Measurements from ENCODE around the gene IL16.

IL16 gene

DNA sequence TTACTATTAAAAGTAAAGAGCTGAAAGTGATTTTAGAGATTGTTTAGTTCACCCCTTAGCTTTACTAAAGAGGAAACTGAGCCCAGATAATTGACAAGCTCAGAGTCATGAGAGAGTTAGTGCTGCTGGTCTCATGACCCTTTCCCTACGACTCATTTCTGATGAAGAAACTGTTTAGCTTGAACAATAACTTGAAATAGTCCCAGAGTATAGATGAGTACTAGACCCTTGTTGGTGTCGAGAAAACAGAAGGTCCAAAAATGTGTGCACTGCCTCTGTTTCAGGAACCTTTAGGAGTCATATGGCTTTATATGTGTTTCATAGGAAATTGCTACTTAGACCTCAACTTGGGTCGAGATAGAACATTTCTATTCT lies 58.2 kb downstream of the IL16 start:
- FAIRE-seq, result no peak
- DNase-seq (ENCODE audit: low spot score), result no peak

DNA sequence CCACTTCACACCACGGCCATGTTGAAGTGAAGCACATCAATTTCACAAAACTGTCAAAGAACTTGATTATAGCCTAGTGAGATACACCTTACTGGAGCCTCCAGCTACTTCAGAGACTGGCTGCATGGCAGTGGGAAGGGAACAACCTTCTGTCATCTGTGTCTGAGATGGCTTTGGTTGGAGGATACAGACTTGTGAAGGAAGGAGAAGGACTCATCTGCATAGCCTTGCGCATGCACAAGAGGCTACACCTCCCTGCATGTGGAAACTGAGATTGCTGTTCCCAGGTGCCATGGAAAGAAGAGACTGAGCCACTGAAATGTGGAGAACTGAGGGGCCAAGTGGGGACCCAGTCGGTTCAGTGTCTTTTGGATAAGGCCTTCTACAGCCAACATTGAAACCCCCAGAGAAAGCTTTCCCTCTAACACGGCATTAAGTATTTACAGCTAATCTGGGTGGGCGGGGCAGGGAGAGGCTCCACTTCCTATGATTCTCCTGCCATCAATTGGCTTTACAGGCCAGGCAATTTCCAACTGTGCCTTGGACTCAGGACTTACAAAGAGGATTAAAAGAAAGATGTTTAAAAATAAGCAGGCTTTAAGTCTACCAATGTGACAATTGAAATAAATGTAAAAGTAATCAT lies 58.8 kb downstream of the IL16 start:
- no peak for FAIRE-seq
- DNase-seq (ENCODE audit: low spot score), result no peak

DNA sequence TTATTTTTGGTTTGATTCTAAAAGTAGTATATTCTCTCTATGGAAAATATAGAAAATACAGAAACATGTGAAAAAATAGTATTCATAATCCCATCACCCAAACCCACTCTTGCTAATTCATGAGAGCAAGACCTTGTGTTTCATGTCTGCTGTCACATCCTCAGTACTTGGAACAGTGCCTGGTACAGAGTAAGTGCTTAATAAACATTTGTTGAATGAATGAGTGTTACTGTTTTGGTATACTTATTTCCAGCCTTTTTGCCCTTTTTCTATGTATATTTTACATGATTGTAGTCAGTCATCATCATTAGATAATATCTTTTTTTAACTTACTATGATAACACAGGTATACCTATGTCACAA lies 59.3 kb downstream of the IL16 start:
- DNase-seq (ENCODE audit: low spot score) (no peak), FAIRE-seq (no peak)

DNA sequence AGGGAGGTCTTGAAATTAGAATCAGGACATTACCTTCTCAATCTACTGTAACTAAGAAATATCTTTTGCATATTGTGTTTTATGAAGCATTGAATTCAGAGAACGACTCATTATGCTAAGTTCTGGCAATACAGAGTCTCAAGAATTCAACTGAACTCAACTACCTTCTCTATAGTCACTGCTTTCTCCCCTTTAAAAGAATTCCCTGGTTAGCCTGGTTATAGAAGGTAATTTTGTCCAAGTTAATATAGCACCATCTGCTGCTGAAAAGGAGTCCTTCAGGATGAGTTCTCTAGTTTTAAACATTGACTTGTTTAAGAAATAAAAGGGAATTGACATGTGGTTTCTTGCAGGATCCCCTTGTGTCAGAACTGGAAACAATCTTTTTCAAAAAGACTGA lies 60.2 kb downstream of the IL16 start:
- no peak for DNase-seq (ENCODE audit: low spot score)
- FAIRE-seq, result no peak

- no peak for FAIRE-seq
Measured at GRCh38 chr15:81257435-81257834, 60.8 kb downstream of the IL16 start.

DNA sequence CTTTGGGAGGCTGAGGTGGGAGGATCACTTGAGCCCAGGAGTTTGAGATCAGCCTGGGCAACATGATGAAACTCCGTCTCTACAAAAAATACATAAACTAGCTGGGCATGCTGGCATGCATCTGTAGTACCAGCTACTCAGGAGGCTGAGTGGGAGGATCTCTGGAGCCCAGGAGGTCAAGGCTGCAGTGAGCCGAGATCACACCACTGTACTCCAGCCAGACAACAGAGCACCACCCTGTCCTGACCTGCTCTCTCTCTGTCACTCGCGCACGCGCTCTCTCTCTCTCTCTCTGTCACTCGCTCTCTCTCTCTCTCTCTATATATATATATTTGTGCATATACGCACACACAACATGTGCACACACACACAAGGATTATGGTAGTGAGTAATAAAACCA lies 61.8 kb downstream of the IL16 start:
- DNase-seq (ENCODE audit: low spot score) (no peak), FAIRE-seq (no peak)

More at GRCh38 chr15:81257435-81257834, 60.8 kb downstream of the IL16 start:
- DNase-seq (ENCODE audit: low spot score), result no peak

DNA sequence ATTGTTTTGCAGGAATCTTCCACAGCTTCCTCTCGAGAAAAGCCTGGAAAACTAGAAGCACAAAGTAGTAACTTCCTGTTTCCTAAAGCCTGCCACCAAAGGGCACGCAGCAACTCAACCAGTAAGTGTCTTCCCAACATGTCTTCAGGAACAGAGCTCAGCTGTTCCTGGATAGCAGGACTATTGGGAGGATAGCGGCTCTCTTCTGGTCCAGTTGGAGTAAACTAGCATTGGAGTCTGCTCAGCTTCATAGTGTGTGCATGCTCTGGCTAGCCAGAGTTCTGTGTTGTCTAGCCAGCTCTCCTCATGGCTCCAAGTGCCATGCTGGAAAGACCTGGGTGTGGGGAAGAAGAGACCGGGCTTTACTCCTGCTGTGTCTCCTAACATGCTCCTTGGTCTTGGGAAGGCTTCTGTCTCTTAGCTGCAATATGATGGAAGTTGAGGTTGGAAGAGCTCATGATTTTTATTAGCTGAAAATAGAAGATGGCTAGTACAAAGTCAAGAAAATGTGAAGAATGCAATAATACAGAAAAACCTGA lies 63.1 kb downstream of the IL16 start:
- FAIRE-seq (no peak), DNase-seq (ENCODE audit: low spot score) (no peak)

DNA sequence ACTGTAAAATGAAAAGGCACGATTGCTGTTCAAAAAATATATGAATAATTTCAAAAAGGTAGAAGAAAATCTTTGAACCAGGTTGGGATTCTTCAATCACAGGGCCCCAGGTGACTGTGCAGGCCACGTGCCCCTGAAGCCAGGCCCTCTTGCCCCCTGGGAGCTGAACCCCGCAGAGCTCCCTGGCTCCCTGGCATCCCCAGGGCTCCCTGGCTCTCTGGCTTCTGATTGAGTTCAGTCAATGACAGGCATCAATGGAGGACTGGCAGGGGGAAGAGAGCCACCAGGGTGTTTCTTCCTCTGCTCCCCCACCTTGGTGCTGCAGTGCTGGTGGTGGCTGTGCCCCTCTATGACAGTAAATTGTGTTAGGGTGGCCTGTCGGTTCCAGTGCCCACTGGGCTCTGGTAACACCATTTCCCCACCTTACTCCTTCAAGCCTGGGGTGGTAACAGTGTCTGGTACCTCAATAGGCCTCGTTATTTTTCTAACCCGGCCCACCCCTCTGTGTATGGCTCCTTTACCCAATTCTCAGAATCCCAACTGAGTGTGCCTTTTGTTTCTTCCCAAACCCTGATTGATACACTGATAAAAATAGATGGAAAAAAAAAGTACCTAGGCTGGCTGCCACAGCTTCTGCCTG lies 64.6 kb downstream of the IL16 start:
- FAIRE-seq, result no peak
- no peak for DNase-seq (ENCODE audit: low spot score)

- no peak for FAIRE-seq
- DNase-seq (ENCODE audit: low spot score), result no peak
Measured at GRCh38 chr15:81263477-81263876, 66.8 kb downstream of the IL16 start.

- DNase-seq (ENCODE audit: low spot score) (no peak), FAIRE-seq (no peak)
Measured at GRCh38 chr15:81264072-81264857, 67.6 kb downstream of the IL16 start.

DNA sequence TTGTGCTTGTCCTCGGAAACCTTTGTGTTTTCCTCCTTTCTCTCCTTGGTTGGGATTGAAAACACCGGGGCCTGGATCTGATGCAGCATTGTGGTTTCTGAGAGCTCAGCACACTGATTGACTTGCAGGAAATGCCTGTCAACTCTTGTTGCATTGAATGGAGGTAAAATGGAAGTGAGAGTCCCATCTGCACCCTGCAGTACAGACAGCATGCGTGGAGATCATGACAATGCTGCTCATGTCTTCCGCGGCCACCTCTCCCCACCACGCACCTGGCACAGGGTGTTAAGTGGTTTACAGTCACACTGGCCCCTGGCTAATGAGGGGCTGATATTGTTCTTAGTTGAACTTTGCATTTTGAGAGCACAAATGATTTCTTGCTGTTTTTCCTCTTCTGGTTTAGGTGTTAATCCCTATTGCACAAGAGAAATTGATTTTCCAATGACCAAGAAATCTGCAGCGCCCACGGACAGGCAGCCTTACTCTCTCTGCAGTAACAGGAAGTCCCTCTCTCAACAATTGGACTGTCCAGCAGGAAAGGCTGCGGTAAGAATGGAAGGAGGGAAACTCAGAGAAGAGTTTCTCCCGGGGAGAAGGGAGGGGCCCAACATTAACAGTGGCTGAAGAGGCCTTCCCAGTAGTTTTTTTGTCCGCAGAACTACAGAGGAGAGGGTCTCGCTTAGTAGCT lies 68.7 kb downstream of the IL16 start:
- DNase-seq (ENCODE audit: low spot score) (no peak), FAIRE-seq (no peak)

DNA sequence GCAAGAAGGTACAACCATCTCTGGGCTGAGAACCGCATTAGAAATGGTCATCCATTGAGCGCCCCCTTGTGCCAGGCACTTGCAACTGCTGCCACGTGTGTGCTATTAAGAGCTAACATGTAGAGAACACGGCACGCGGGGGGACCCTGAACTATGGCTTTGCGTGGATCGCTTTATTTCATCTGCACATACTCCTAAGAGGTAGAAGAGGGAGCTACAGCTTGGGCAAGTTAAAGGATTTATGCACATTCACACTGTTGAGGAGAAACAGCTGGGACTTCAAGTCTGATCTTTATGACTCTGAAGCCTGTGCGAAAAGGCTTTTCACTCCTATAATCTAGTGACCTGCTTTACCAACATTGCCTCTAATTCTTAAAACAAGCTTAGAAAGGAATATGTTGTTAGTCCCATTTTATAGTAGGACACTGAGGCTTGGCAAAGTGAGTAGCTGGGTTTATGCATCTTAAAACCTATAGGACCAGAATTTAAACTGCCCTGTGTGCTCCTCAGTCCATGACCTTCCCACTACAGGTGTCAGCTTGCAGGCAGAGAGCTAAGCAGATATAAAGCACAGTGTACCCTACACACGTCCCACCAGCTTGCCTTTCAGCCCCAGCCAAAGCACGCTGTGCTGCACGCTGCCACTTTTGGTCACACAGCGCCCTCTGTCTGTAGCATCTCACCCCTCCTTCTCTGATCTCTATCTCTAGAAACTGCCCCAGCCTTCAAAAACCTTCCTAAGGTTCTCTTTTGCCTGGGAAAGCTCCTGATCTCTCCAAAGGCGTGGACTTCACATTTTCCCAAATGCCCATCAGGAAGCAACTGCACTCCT lies 69.5 kb downstream of the IL16 start:
- no peak for FAIRE-seq

GRCh38 chr15:81268340-81268739 lies 71.7 kb downstream of the IL16 start:
- no peak for FAIRE-seq

More for the DNA sequence above, 69.5 kb downstream of the IL16 start:
- peak; percentile 34 for DNase-seq (ENCODE audit: low spot score)

GRCh38 chr15:81268881-81269601 lies 72.4 kb downstream of the IL16 start:
- no peak for DNase-seq (ENCODE audit: low spot score)

More at GRCh38 chr15:81268340-81268739, 71.7 kb downstream of the IL16 start:
- DNase-seq (ENCODE audit: low spot score), result no peak

DNA sequence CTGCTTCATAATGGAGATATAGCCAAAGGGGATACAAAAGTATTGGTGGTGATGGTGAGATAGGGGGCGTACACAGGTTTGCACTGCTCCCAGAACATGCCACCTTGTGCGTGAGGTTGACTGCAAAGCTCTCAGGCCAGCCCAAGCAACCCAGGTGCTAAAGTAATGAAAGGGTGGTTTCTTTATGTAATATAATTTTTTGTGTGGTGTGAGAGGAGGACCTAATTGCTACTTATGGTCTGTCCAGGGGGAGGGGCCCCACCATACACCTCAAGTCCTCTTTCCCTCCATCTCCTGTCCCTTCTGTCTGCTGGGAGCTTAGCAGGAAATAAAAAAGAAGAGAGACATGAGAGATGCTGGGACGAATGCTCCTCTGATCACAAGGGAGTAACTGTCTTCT lies 73.5 kb downstream of the IL16 start:
- no peak for DNase-seq (ENCODE audit: low spot score)
- FAIRE-seq, result no peak

More at GRCh38 chr15:81268881-81269601, 72.4 kb downstream of the IL16 start:
- FAIRE-seq, result no peak

DNA sequence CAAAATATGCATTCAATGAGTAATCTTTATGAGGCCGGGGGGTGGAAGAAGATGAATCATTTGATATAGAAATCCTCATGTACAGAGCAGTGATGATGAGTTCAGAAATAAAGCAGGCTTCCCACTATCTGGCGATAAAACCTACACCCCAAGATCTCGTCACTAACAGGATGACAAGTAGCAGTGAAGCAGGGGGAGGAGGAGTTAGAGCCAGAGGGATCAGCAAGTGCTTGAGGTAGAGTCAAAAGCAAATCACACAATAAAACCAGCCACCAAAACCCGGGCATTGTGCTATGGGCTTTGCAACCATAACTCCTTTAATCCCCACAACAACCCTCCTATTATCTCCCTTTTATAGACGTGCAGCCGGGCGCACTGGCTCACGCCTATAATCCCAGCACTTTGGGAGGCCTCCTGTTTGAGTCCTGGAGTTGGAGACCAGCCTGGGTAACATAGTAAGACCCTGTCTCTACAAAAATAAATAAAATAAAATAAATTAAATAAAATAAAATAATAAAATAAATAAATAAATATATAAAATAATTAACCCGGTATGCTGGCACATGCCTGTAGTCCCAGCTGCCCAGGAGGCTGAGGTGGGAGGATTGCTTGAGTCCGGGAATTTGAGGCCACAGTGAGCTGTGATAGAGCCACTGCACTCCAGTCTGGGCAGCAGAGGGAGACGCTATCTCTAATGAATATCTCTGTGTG lies 74.3 kb downstream of the IL16 start:
- DNase-seq (ENCODE audit: low spot score) (no peak), FAIRE-seq (no peak)

DNA sequence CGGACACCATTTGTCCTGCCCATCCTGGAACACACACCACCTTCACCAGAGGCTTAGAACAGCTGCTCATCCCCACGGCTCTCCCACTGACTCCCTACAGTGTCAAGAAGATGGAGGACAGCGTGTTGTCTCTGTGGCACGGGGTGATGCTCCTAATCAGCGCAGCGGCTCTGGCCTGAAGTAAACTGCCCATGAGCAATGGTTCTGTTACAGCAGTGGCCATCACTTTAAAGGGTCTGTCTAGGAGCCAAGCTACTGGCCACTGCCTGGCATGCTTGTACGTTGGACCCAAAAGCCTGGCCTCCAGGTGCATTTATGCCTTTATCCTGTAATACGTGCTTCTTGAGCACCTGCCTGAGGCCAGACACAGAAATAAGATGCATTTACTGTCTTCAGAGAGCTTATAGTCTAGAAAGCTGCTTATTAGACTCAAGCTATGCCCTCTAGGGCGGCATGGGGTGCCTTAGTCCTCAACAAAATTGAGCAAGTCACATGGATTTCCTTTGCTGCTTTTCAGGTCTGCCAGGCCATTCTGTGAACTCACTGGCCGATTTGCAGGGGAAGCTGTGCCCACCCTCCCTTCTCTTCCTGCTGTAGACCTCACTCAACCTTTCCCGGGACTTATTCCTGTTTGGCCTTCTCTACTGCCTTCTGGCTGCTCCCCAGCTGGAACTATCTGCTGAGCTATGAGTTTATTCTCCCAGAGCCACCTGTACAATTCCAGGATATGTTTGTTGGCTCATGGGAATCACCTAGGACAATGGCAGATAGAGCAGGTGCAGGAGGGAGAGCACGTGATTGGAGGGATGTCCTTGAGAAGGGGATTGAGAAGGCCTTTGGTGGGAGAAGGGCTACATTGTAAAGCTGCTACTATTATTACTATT lies 75.3 kb downstream of the IL16 start:
- FAIRE-seq (no peak), DNase-seq (ENCODE audit: low spot score) (no peak)

DNA sequence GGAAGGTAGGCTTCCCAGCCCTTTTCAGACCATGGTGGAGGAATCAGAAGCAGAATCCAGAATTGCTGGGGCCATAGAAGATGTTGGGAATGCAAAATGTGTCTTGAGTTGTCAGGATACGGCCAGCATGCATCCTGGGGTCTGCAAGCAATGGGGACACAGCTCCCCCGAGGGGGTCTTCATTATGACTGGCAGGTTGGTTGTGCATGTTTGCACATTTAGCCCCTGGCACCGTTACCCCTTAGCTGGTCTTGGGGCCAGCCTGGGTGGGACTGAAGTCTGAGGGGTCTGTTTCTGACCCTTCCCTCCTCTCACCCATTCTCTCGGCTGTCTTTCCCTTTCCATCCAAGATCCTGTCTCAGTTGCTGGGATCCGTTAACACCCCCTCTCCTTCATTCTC lies 76.5 kb downstream of the IL16 start:
- FAIRE-seq, result no peak
- DNase-seq (ENCODE audit: low spot score), result no peak

GRCh38 chr15:81273855-81274254 lies 77.2 kb downstream of the IL16 start:
- DNase-seq (ENCODE audit: low spot score) (no peak), FAIRE-seq (no peak)
